Measurements from ENCODE around the gene IPO11.

GRCh38 chr5:62671479-62671878 lies 258.9 kb downstream of the IPO11 start:
- no peak for TF ChIP-seq CTCF (IDR thresholded peaks at IDR 0.05)
- no peak for TF ChIP-seq EZH2phosphoT487 (IDR thresholded peaks at IDR 0.05)
